HL-60 (cell line): ENCODE measurements around the gene GRIN2C.

Source experiments
- CTCF ChIP-seq: IDR thresholded peaks from one replicate; pipeline ENCODE4 v1.5.1; 2011; ENCODE audit warnings: low read length, control low read depth, inconsistent platforms; ENCODE audit not compliant: insufficient read depth
- GABPA ChIP-seq: IDR thresholded peaks from 2 replicates; pipeline ENCODE4 v1.6.1; 2012; ENCODE audit warnings: low read depth
- POLR2AphosphoS5 ChIP-seq: IDR thresholded peaks from 2 replicates; pipeline ENCODE4 v1.6.1; 2012; ENCODE audit warnings: low read depth
- SPI1 ChIP-seq: IDR thresholded peaks from 2 replicates; pipeline ENCODE4 v1.6.1; 2012; ENCODE audit warnings: low read depth, mild to moderate bottlenecking, borderline replicate concordance

- TF ChIP-seq CTCF (no peak), POLR2AphosphoS5 (no peak), GABPA (no peak), SPI1 (no peak)
Measured at GRCh38 chr17:74903671-74904070, 44.0 kb upstream of the GRIN2C start.
